Hypothalamus (tissue), 51 donors: ENCODE measurements around the gene SPATA25.

Experiments
- DNase-seq, 51 donors: peaks; one replicate each; lab custom pipeline; 2025; lab: John Stamatoyannopoulos, UW

Gene SPATA25

GRCh38 chr20:45843506-45843905 is 43.9 kb downstream of the SPATA25 start:
- DNase-seq: no peak

GRCh38 chr20:45842169-45842812 is 45.1 kb downstream of the SPATA25 start:
- no peak for DNase-seq

DNA sequence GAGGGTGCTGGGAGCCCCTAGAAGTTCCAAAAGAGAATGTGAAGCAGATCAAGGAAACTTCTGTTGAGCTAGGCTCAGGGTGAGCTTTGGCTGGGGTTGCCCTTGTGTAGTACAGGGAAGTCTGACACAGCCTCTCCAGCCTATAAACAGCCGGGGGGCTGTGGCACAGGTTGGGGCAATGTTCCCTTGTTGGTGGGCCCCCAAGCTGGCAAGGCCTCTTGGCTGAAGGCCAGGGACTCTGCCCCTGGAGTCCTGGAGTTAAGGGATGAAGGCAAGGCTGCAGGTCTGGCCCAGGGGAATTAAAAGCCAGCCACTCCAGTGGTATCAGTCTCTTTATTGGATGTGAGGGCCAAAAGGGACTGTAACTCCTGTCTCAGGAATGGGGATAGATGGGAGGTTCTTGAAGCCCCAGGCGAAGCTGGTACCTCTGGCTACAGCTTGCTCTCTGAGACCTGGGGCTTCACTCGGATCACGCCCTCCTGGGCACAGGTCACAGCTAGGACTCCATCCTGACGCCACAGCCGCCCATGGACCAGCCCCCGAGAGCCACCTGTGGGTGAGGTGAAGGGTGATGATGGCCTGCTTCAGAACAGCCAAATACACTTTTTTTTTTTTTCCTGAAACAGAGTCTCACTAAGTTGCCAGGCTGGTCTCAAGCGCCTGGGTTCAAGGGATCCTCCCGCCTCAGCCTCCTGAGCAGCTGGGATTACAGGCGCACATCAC is 45.9 kb downstream of the SPATA25 start:
- no peak for DNase-seq

GRCh38 chr20:45840700-45841198 is 46.7 kb downstream of the SPATA25 start:
- DNase-seq: peak in 1 of 51 donors; percentile 17

DNA sequence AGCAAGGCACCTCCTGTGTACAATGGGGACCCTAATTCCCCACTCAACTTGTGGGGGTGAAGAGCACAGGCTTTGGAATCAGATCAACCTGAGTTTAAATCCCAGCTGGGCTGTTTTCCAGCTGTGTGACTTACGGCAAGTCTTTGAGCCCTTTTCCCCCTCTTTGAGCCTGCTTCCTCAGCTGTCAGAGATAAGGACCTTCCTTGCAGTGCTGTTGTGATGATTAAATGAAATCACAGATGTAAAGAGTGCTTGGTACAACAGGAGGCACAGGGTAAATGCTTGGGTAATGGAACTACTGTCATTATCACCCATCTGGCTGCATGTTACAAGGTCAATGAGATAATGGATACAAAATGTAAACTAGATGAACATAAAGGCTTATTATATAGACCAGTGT is 50.6 kb downstream of the SPATA25 start:
- DNase-seq: no peak
